Activated effector memory CD4-positive, alpha-beta T cell treated with anti-CD3 and anti-CD28 coated beads, Interleukin-2, amount 50 U/mL, for 16 hours (primary cell): ENCODE results near the gene SGPL1.
"Not testable (repeated sequence)": the region's sequence is repeated elsewhere in the genome, so short reads cannot be mapped to it uniquely, and the experiment has no call there.

Experiments used
- DNase-seq: peaks from one replicate; pipeline ENCODE4 v3.0.0-alpha.2; 2020

The SGPL1 gene

DNA sequence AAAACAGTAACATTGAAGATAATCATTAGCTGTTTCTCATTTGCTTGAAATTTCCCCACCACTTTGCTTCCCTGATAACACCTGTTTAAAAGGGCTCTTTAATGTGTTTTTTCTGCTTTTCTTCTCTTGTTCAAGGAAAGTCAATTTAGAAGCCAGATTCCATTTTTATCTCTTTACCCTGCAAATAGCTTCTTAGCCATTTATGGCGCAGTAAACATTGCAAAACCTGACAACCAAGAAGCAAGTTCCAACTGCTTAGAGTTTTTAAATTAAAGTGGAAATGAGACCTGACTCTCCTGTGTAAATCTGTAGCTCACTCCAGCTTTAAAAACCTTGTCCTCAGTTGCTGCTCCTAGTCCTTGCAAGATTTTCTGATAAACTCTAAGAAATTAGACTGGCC lies 30.1 kb downstream of the SGPL1 start:
- no peak for DNase-seq

- DNase-seq, result no peak
These were observed 31.0 kb downstream of the SGPL1 start for GRCh38 chr10:70846795-70847194.

DNA sequence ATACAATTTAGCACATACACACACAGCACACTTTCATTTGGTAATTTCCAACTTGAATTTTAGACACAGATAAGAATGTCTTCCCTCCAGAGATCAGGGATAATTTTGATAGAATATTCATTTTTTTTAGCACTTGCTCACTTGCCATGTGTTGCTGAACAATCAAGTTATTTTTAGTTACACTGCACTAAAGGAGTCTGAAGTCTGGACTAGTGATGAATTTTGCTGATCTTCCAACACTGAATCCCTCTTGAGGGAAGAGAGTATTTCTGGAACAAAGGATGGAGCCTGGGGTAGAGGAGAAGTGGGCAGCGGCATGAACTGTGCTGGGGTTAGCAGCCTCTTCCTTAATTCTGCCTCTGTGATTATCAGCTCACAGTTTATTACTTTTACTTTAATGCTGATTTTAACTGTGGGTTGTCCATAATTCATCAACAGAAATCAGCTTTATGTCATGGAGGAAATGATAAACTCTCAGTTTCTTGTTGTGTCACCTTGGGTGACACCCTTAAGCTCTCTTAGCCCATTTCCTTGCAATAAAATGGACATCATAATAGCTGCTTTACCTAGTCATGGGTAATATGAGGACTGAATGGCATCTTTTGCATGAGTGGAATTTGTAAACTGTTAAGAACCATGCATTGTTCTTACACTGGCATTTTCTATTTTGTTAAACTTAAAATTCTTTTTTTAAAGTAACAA lies 32.1 kb downstream of the SGPL1 start:
- no peak for DNase-seq

DNA sequence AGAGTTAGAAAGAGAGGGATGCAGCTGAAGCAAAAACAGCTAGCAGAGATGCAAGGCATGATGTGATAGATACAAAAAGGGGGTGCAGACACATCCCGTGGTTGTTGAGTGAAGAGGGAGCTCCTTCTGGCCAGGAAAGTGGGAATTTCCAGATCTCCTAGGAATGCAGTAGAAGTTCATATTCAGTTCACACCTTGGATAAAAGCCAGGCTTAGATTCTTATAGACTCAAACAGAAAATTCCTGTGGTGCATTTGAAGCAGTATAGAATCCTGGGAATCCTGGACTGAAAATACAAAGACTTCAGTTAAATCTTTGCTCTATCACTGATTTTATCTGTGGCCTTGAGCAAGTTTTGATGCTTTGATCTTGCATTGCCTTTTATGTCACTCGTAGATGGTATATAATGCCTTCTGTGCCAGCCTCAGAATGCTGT lies 33.9 kb downstream of the SGPL1 start:
- no peak for DNase-seq

DNA sequence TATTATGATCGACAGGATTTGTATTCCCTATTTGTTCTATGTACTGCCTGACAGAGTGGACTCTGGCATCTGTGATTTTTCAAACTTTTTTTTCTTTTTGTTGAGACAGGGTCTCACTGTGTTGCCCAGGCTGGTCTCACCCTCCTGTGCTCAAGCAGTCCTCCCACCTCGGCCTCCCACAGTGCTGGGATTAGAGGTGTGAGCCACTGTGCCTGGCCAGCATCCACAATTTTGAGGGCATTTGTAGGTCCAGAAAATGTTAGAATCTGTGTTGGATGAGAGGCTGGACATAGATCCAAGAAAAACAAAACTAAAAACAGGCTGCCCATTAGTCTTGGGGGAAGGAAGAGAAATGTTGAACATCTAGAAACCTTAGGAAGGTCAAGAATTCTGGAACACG lies 34.3 kb downstream of the SGPL1 start:
- DNase-seq, result no peak

DNA sequence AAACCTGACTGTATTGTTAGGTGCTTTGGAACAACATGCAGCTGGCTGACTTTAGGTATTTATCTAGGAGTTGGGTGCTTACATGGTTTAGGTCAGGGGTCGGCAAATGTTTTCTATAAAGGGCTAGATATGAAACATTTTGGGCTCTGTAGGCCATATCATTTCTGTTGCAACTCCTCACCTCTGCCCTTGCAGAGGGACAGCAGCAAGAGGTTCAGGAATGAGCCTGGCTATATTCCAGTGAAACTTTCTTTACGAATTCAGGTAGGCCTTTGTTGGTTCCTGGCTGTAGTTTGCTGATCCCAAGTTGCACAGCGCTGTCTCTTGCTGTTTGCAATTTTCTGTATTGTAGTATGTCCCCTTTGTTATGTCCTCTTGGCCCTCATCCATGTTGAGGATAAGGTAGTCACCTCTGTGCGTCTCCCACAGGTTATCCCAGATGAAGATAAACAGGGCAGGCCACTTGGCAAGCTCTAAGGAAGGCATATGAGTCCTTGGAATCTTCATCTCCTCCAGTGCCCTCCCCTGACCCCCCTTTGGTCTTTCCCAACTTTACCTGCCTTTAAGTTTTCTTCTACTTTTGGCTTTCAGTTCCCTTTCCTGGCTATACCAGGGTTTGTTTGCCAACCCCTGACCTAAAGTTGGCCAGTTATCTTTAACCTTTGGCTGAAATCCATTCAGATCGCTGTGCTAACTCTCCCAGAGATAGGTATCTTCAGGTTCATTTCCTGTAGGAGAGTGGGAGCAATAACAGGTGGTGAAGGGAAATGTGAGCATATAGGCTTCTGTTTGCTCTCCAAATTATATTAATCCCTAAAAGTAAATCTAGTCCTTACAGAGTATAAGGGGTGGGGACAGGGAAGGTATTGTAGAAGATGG lies 36.1 kb downstream of the SGPL1 start:
- no peak for DNase-seq

DNA sequence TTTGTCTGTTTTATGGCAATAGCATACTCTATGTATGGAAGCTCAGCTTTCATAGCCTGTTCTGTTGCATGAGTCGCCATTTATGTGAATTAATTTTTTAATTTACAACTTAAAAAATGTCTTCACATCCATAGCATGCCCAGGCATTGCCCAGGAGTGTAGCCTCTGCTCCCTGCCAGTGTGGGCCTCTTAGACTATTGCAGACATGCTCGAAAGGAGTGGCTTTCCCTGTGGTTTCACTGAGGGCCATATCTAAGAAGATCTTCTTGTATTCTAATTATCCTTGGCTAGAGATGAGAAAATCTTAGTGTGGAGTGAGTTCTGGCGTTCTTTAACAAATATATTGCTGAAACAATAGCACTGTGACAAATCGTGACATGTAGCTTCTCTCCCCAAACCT lies 37.3 kb downstream of the SGPL1 start:
- DNase-seq, result no peak

GRCh38 chr10:70853457-70853856 lies 37.7 kb downstream of the SGPL1 start:
- DNase-seq, result no peak

DNA sequence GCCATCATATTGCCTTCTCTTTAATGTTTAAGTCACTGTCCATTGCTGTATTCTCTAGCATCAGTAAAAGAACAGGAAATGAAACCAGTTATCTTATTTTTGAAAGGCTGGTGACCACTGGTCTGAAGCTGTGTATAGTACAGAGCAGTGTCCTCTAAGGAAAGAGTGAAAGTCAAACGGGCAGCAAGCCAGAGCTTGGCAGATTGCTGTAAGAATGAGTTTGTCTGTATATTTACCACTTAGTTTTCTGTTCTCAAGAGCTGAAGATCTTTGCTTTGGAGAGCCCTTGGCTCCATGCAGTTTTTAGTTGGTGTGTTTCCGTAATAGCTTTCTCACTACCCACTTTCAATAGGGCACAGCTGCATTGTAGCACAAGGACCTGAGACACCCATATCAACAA lies 40.7 kb downstream of the SGPL1 start:
- DNase-seq, result no peak

DNA sequence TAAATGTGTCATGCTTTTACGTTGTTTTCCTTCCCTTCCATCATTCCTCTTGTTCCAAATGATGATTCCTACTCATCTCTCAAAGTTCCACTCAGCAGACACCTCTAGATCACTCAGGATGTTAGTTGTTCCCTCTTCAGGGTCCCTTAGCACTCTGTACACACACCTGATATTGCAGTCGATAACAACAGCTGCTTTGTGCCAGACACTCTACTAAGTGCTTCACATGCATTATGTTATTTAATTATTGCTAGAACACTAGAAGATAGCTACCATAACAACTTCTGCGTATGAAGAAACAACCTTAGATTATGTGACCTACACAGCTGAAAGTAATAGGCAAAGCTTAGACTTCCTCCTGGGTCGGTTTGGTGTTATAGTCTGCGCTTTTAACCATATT lies 43.0 kb downstream of the SGPL1 start:
- no peak for DNase-seq

DNA sequence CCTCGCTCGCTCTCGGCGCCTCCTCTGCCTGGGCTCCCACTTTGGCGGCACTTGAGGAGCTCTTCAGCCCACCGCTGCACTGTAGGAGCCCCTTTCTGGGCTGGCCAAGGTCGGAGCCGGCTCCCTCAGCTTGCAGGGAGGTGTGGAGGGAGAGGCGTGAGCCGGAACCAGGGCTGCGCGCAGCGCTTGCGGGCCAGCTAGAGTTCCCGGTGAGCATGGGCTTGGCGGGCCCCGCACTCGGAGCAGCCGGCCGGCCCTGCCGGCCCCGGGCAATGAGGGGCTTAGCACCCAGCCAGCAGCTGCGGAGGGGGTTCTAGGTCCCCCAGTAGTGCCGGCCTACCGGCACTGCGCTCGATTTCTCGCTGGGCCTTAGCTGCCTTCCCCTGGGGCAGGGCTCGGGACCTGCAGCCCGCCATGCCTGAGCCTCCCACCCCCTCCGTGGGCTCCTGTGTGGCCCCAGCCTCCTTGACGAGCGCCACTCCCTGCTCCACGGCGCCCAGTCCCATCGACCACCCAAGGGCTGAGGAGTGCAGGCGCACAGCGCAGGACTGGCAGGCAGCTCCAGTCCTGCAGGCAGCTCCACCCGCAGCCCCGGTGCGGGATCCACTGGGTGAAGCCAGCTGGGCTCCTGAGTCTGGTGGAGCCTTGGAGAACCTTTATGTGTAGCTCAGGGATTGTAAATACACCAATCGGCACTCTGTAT lies 45.9 kb downstream of the SGPL1 start:
- not testable (repeated sequence) for DNase-seq

GRCh38 chr10:70863470-70864160 lies 47.9 kb downstream of the SGPL1 start:
- DNase-seq, result no peak

- no peak for DNase-seq
These were observed 49.2 kb downstream of the SGPL1 start for GRCh38 chr10:70864935-70865334.

GRCh38 chr10:70866424-70866823 lies 50.7 kb downstream of the SGPL1 start:
- no peak for DNase-seq

GRCh38 chr10:70872291-70872690 lies 56.5 kb downstream of the SGPL1 start:
- no peak for DNase-seq

DNA sequence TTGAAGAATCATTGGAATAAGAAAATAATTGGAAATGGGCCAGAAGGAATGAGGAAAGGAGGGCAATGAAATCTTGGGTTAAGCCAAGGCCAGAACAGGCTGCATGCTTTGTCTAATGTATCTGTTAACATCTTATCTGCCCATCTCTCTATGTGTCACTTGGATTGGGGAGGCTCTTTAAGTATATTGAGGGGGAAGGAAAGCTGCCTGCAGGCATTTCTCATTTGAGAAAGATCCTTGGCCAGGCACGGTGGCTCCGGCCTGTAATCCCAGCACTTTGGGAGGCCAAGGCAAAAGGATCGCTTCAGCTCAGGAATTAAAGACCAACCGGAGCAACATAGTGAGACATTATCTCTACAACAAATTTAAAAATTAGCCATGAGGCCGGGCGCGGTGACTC lies 58.3 kb downstream of the SGPL1 start:
- DNase-seq, result no peak

GRCh38 chr10:70879207-70879606 lies 63.5 kb downstream of the SGPL1 start:
- no peak for DNase-seq

DNA sequence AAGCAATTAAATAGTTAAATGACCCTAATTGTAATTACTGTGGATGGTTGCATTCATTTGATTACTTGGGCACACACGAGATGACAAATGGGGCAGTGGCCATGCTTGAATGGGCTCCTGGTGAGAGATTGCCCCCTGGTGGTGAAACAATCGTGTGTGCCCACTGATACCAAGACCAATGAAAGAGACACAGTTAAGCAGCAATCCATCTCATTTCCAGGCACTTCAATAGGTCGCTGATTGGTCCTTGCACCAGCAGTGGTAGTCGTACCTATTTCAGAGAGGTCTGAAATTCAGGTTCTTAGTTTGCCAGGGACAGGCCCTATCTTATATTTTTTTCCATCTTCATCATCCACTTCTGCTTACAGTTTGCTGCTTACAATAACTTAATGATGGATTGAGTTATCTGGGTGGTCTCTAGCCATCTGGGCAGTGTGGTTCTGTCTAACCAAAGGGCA lies 64.4 kb downstream of the SGPL1 start:
- DNase-seq, result peak; percentile 88

DNA sequence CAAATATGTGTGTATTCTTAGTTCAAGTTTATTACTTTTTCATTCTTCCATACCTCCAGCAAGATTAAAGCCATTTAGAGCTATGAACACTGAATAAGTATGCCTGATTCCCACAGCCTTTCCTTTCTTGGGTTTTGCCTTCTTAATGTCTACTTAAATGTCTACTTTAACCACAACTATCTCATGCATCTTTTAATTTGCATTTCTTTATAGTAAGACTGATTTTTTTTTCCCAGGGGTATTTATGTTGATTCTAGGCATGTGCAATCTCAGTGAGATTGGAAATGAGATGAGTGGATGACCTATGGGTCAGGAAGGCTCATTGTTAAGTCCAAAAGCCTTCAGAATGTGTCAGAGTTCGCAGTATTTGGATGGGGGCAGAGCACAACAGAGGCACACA lies 69.0 kb downstream of the SGPL1 start:
- DNase-seq, result no peak

DNA sequence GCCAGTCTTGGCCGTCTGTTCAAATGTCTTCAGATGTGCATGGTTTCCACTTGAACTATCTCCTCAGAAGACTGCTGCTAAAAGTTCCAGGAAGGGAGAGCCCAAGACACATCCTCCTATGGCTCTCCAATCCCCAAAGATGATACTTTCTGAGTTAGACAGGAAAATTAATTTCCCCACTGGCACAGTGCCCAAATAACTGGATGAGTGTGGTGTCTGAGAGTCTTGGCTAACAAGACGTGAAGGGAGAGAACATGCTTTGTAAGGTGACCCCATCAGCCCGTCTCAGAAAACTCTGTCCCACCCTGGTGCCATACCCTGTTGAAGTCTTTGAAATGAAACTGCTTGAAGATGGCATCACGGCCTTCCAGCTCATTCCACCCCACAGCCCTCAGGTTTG lies 69.7 kb downstream of the SGPL1 start:
- no peak for DNase-seq

DNA sequence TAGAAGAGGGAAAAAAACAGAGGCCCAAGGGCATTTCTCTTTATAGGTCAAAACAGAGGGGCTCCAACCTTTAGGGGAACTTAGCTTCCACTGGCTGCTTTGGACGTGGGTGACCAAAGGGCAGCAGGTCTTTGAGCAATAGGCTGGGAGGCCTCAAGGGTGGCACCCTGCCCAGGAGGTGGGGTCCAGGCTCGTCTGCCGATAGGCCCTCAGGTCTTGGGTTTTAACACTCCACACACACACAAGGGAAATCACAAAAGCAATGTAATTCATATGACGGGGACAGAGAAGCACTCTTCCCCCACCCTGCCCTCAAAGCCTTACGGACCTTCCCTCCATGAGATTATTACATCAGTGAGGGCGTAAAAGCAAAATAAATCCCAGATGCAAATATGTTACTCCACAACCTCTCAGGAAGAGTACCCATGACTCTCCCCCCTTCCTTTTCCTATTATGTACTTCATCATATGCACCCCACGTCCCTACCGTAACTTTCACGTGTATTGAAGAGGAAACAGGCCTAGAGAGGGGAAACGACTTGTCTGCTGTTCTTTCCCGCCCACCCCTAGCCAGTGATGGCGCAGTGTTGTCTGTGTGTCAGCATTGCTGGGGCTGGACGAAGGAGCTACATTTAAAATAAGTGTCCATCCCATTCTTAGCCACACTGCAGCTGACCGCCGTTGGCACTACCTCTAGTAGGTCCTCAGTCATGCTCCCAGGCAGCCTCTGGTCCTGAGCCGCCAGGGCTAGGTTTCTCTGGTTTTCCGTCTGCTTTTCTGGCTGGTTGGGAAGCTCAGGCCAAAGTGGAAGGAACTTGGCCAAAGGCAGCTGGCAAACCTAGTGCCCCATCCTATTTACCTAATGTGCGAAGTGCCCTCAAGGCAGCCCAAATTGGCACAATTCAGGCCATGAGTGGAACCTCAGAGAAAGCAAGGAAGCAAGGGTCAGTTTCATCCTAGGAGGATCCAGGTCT lies 70.5 kb downstream of the SGPL1 start:
- no peak for DNase-seq
